Erythroblast (primary cell): ENCODE results near the gene EDARADD.

Experiments
- GATA1 ChIP-seq: IDR thresholded peaks from 2 replicates; pipeline ENCODE4 v1.6.1; 2011; ENCODE audit warnings: low read depth, mild to moderate bottlenecking, control low read depth, low read length, moderate library complexity
- POLR2A ChIP-seq: IDR thresholded peaks from 2 replicates; pipeline ENCODE4 v1.6.1; 2011; ENCODE audit warnings: mild to moderate bottlenecking, low read length

DNA sequence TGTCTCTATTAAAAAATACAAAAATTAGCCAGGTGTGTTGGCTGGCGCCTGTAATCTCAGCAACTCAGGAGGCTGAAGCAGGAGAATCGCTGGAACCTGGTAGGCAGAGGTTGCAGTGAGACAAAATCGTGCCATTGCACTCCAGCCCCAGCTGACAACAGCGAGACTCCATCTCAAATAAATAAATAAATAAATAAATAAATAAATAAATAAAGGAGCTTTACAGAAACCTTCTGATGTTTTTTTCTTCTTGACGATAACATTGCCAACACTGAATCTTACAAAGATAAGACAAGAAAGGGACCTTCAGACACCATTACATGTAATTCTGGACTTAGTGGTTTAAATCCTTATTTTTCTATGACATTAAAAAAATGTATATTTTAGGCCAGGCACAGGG, 81.9 kb downstream of the EDARADD start:
- no peak for TF ChIP-seq POLR2A
- TF ChIP-seq GATA1, result no peak
